Sigmoid colon (tissue), 7 donors: ENCODE measurements around the gene KRTAP3-3. TPM values are rescaled to one million over a fixed set of nuclear protein-coding genes. Genes with fewer than 3 reads are reported as not detected.

Experiments used
- DNase-seq: peaks from one replicate; pipeline ENCODE4 v3.0.0-alpha.2; 2019
- H3K27ac ChIP-seq, 4 donors: fragments of 200-600 bp; sonication (generic); one replicate each; pipeline ENCODE4 v1.5.1; 2016 to 2019; ENCODE audit warnings: mild to moderate bottlenecking in 1 of 4
- H3K27me3 ChIP-seq, 3 donors: fragments of 200-600 bp; sonication (generic); one replicate each; pipeline ENCODE4 v1.5.1; 2019; ENCODE audit warnings: mild to moderate bottlenecking in 1 of 3
- H3K36me3 ChIP-seq, 4 donors: fragments of 200-600 bp; sonication (generic); one replicate each; pipeline ENCODE4 v1.5.1; 2016 to 2019
- H3K4me1 ChIP-seq, 4 donors: fragments of 200-600 bp; sonication (generic); one replicate each; pipeline ENCODE4 v1.5.1; 2017 to 2019
- H3K4me3 ChIP-seq, 4 donors: fragments of 200-600 bp; sonication (generic); one replicate each; pipeline ENCODE4 v1.5.1; 2017 to 2019; ENCODE audit warnings: mild to moderate bottlenecking in 2 of 4, moderate library complexity in 1 of 4
- H3K9me3 ChIP-seq, 4 donors: fragments of 200-600 bp in 3 of 4; sonication (generic) in 3 of 4; one replicate each; pipeline versions ENCODE4 v1.5.1 to v1.6.1; 2013 to 2019
- EP300 ChIP-seq, 4 donors: sonication (generic); formaldehyde crosslinking; IDR thresholded peaks; one replicate each; pipeline ENCODE4 v1.6.1; 2017; ENCODE audit warnings: antibody characterized with exemption in 4 of 4
- POLR2A ChIP-seq, 2 donors: fragments of 450-650 bp; IDR thresholded peaks; one replicate each; pipeline ENCODE4 v1.6.1; 2016; ENCODE audit warnings: antibody characterized with exemption in 2 of 2, mild to moderate bottlenecking in 2 of 2, moderate library complexity in 2 of 2
- POLR2AphosphoS5 ChIP-seq, 4 donors: sonication (generic); formaldehyde crosslinking; IDR thresholded peaks; one replicate each; pipeline ENCODE4 v1.6.1; 2017; ENCODE audit warnings: antibody characterized with exemption in 4 of 4
- WGBS, 2 donors: extraction: QIAGEN DNeasy Blood & Tissue Kit; methylation state at CpG; one replicate each; pipeline ENCODE4 v1.1.7; 2013; 5-methylcytosine and 5-hydroxymethylcytosine counted together
- intact Hi-C: fragments of 100-400 bp; cut with DNase I; formaldehyde crosslinking; loops from one replicate; pipeline ENCODE4 v1.15.1; 2023
- polyA plus RNA-seq, 3 donors: library from polyadenylated mRNA; stranded (reverse); fragments of 200-250 nt; gene quantifications; one replicate each; pipeline ENCODE4 v1.2.3, GENCODE V29; 2013
- small RNA-seq, 3 donors: library from RNA; depleted of rRNA; stranded (forward); fragments of <200 nt; gene quantifications; one replicate each; pipeline ENCODE3, GENCODE V24; 2016
- total RNA-seq, 4 donors: library from RNA; depleted of rRNA; stranded (reverse); fragments of >200 nt; gene quantifications; one replicate each; pipeline ENCODE4 v1.1.0, GENCODE V29; 2016
- TF ChIP-seq, protein P1 (sequence below), 4 experiments: fragments of 450-650 bp in 3 of 4; fragments of 200-600 bp in 1 of 4; IDR thresholded peaks; one replicate each; pipeline ENCODE4 v1.5.1; 2016 to 2019; ENCODE audit warnings: antibody characterized with exemption in 4 of 4, mild to moderate bottlenecking in 3 of 4, moderate library complexity in 2 of 4
- donor health status: healthy with polysubstance abuse.
- donor health status: Bipolar disorder and iron deficiency.
- donor health status: healthy.

The KRTAP3-3 gene
- total and polyA plus RNA-seq, 7 donors: not detected

DNA sequence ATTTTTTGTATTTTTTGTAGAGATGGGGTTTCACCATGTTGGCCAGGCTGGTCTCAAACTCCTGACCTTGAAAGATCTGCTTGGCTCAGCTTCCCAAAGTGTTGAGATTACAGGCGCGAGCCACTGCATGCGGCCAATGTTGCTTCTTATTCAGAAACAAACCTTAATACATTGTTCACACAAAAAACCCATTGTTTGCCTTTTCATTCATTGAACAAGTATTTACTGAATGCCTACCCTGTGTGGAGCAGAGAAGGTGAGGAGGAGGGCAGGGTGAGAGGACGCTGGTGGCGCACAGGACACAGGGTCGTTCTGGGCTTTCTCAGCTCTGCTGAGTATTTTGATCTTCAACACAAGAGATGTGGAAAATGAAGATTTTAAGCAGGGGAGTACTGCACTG is 48.5 kb downstream of the KRTAP3-3 start:
- no peak overlapping the region for H3K4me3 ChIP-seq
- intact Hi-C loops: no loop called here
- 87 to 92% methylated on average over 6 of the region's 6 CpGs for WGBS, 2 donors

GRCh38 chr17:40944531-40944930 is 49.4 kb downstream of the KRTAP3-3 start:
- DNase-seq: no peak
- WGBS, 2 donors: 16 to 48% methylated on average over 1 of the region's 1 CpG
- Histone ChIP-seq H3K4me1 (no peaks in the 10 kb centered on the region), H3K4me3 (no peak overlapping the region), H3K27ac (no peak overlapping the region), H3K36me3 (no peaks in the 10 kb centered on the region), H3K27me3 (peaks cover 0 to 17% (median 6%) of the 10 kb centered on the region in 3 donors), H3K9me3 (no peaks in the 10 kb centered on the region)
- intact Hi-C loops: no loop called here
- no peak for TF ChIP-seq EP300 (IDR thresholded peaks at IDR 0.05)
- TF ChIP-seq POLR2A (IDR thresholded peaks at IDR 0.05): no peak
- no peak for TF ChIP-seq POLR2AphosphoS5 (IDR thresholded peaks at IDR 0.05)
- TF ChIP-seq, protein P1, sequence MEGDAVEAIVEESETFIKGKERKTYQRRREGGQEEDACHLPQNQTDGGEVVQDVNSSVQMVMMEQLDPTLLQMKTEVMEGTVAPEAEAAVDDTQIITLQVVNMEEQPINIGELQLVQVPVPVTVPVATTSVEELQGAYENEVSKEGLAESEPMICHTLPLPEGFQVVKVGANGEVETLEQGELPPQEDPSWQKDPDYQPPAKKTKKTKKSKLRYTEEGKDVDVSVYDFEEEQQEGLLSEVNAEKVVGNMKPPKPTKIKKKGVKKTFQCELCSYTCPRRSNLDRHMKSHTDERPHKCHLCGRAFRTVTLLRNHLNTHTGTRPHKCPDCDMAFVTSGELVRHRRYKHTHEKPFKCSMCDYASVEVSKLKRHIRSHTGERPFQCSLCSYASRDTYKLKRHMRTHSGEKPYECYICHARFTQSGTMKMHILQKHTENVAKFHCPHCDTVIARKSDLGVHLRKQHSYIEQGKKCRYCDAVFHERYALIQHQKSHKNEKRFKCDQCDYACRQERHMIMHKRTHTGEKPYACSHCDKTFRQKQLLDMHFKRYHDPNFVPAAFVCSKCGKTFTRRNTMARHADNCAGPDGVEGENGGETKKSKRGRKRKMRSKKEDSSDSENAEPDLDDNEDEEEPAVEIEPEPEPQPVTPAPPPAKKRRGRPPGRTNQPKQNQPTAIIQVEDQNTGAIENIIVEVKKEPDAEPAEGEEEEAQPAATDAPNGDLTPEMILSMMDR (IDR thresholded peaks at IDR 0.05): no peak

More for the DNA sequence above, 48.5 kb downstream of the KRTAP3-3 start:
- TF ChIP-seq POLR2AphosphoS5 (IDR thresholded peaks at IDR 0.05) (no peak), EP300 (IDR thresholded peaks at IDR 0.05) (no peak), POLR2A (IDR thresholded peaks at IDR 0.05) (no peak)
- TF ChIP-seq, protein P1 (IDR thresholded peaks at IDR 0.05): no peak
- no peak for DNase-seq
- H3K27ac ChIP-seq: no peak overlapping the region
- H3K4me1 ChIP-seq: no peaks in the 10 kb centered on the region
- H3K27me3 ChIP-seq: peaks cover 0 to 21% (median 6%) of the 10 kb centered on the region in 3 donors
- H3K9me3 ChIP-seq: no peaks in the 10 kb centered on the region
- no peaks in the 10 kb centered on the region for H3K36me3 ChIP-seq

Small RNAs within 50 kb of the gene (small RNA-seq; reads per million reads assigned to genes)
- gene KRTAP3-4P: 0 reads per million in 3 donors

Other genes starting within 250 kb of the KRTAP3-3 start
Only the 30 nearest of the 36 such genes appear.
- gene KRT28, start 194.2 kb downstream of the KRTAP3-3 start, total RNA-seq: not detected
- gene KRT28, start 194.2 kb downstream of the KRTAP3-3 start, polyA plus RNA-seq: not detected
- 10 to 100 TPM in 1 of 4 donors, 1 to 10 TPM in 2, under 1 TPM in 1; 0.83 to 26.0 (median 6.7) TPM for gene KRT10, start 171.6 kb downstream of the KRTAP3-3 start, total RNA-seq
- 10 to 100 TPM; 14.6 to 42.0 (median 32.4) TPM for gene KRT10, start 171.6 kb downstream of the KRTAP3-3 start, polyA plus RNA-seq
- gene KRT12, start 126.9 kb downstream of the KRTAP3-3 start, total RNA-seq: not detected
- 1 to 10 TPM; 1.2 to 1.8 (median 1.3) TPM for gene KRT12, start 126.9 kb downstream of the KRTAP3-3 start, polyA plus RNA-seq
- gene KRT20, start 108.9 kb downstream of the KRTAP3-3 start, total RNA-seq: 1 to 10 TPM in 2 of 4 donors, not detected in 2; 1.4 to 2.1 TPM
- 1,000 to 10,000 TPM; 1,034 to 2,181 (median 1,227) TPM for gene KRT20, start 108.9 kb downstream of the KRTAP3-3 start, polyA plus RNA-seq
- gene KRT23, start 56.5 kb downstream of the KRTAP3-3 start, total RNA-seq: under 1 TPM in 1 of 4 donors, not detected in 3; 0.27 TPM
- gene KRT23, start 56.5 kb downstream of the KRTAP3-3 start, polyA plus RNA-seq: 1 to 10 TPM in 1 of 3 donors, under 1 TPM in 2; 0.35 to 3.7 (median 0.60) TPM
- gene KRT39, start 27.2 kb downstream of the KRTAP3-3 start, total RNA-seq: not detected
- gene KRT39, start 27.2 kb downstream of the KRTAP3-3 start, polyA plus RNA-seq: under 1 TPM in 1 of 3 donors, not detected in 2; 0.07 TPM
- not detected for gene KRT40, start 9.8 kb downstream of the KRTAP3-3 start, total RNA-seq
- under 1 TPM in 2 of 3 donors, not detected in 1; 0.16 to 0.60 TPM for gene KRT40, start 9.8 kb downstream of the KRTAP3-3 start, polyA plus RNA-seq
- gene KRTAP3-2, start 5.7 kb upstream of the KRTAP3-3 start, total RNA-seq: not detected
- not detected for gene KRTAP3-2, start 5.7 kb upstream of the KRTAP3-3 start, polyA plus RNA-seq
- not detected for gene KRTAP3-1, start 15.0 kb upstream of the KRTAP3-3 start, total RNA-seq
- gene KRTAP3-1, start 15.0 kb upstream of the KRTAP3-3 start, polyA plus RNA-seq: not detected
- gene KRTAP1-5, start 33.0 kb upstream of the KRTAP3-3 start, total RNA-seq: not detected
- not detected for gene KRTAP1-5, start 33.0 kb upstream of the KRTAP3-3 start, polyA plus RNA-seq
- not detected for gene KRTAP1-4, start 36.0 kb upstream of the KRTAP3-3 start, total RNA-seq
- not detected for gene KRTAP1-4, start 36.0 kb upstream of the KRTAP3-3 start, polyA plus RNA-seq
- not detected for gene KRTAP1-3, start 40.7 kb upstream of the KRTAP3-3 start, total RNA-seq
- gene KRTAP1-3, start 40.7 kb upstream of the KRTAP3-3 start, polyA plus RNA-seq: not detected
- gene KRTAP1-1, start 47.3 kb upstream of the KRTAP3-3 start, total RNA-seq: not detected
- gene KRTAP1-1, start 47.3 kb upstream of the KRTAP3-3 start, polyA plus RNA-seq: not detected
- gene KRTAP2-1, start 53.2 kb upstream of the KRTAP3-3 start, total RNA-seq: not detected
- not detected for gene KRTAP2-1, start 53.2 kb upstream of the KRTAP3-3 start, polyA plus RNA-seq
- not detected for gene KRTAP2-2, start 61.1 kb upstream of the KRTAP3-3 start, total RNA-seq
- not detected for gene KRTAP2-2, start 61.1 kb upstream of the KRTAP3-3 start, polyA plus RNA-seq
- not detected for gene KRTAP2-3, start 66.0 kb upstream of the KRTAP3-3 start, total RNA-seq
- gene KRTAP2-3, start 66.0 kb upstream of the KRTAP3-3 start, polyA plus RNA-seq: not detected
- gene KRTAP2-4, start 71.7 kb upstream of the KRTAP3-3 start, total RNA-seq: not detected
- not detected for gene KRTAP2-4, start 71.7 kb upstream of the KRTAP3-3 start, polyA plus RNA-seq
- gene KRTAP4-7, start 90.0 kb upstream of the KRTAP3-3 start, total RNA-seq: not detected
- gene KRTAP4-7, start 90.0 kb upstream of the KRTAP3-3 start, polyA plus RNA-seq: not detected
- not detected for gene KRTAP4-8, start 104.0 kb upstream of the KRTAP3-3 start, total RNA-seq
- not detected for gene KRTAP4-8, start 104.0 kb upstream of the KRTAP3-3 start, polyA plus RNA-seq
- gene KRTAP4-16, start 108.0 kb upstream of the KRTAP3-3 start, total RNA-seq: not detected
- gene KRTAP4-16, start 108.0 kb upstream of the KRTAP3-3 start, polyA plus RNA-seq: not detected
- gene KRTAP4-9, start 111.2 kb upstream of the KRTAP3-3 start, total RNA-seq: not detected
- not detected for gene KRTAP4-9, start 111.2 kb upstream of the KRTAP3-3 start, polyA plus RNA-seq
- gene KRTAP4-11, start 124.2 kb upstream of the KRTAP3-3 start, total RNA-seq: not detected
- gene KRTAP4-11, start 124.2 kb upstream of the KRTAP3-3 start, polyA plus RNA-seq: not detected
- not detected for gene KRTAP4-12, start 130.0 kb upstream of the KRTAP3-3 start, total RNA-seq
- gene KRTAP4-12, start 130.0 kb upstream of the KRTAP3-3 start, polyA plus RNA-seq: not detected
- not detected for gene KRTAP4-6, start 146.4 kb upstream of the KRTAP3-3 start, total RNA-seq
- gene KRTAP4-6, start 146.4 kb upstream of the KRTAP3-3 start, polyA plus RNA-seq: not detected
- not detected for gene KRTAP4-5, start 155.7 kb upstream of the KRTAP3-3 start, total RNA-seq
- not detected for gene KRTAP4-5, start 155.7 kb upstream of the KRTAP3-3 start, polyA plus RNA-seq
- gene KRTAP4-4, start 166.6 kb upstream of the KRTAP3-3 start, total RNA-seq: not detected
- not detected for gene KRTAP4-4, start 166.6 kb upstream of the KRTAP3-3 start, polyA plus RNA-seq
- not detected for gene KRTAP4-3, start 174.1 kb upstream of the KRTAP3-3 start, total RNA-seq
- gene KRTAP4-3, start 174.1 kb upstream of the KRTAP3-3 start, polyA plus RNA-seq: not detected
- not detected for gene KRTAP4-2, start 184.1 kb upstream of the KRTAP3-3 start, total RNA-seq
- gene KRTAP4-2, start 184.1 kb upstream of the KRTAP3-3 start, polyA plus RNA-seq: not detected
- gene KRTAP4-1, start 190.7 kb upstream of the KRTAP3-3 start, total RNA-seq: not detected
- gene KRTAP4-1, start 190.7 kb upstream of the KRTAP3-3 start, polyA plus RNA-seq: 1 to 10 TPM in 1 of 3 donors, not detected in 2; 1.4 TPM
- not detected for gene KRTAP9-1, start 195.7 kb upstream of the KRTAP3-3 start, total RNA-seq
- gene KRTAP9-1, start 195.7 kb upstream of the KRTAP3-3 start, polyA plus RNA-seq: not detected